WI38 (cell line): ENCODE results near the gene KIF26B.

Source experiments
- H3K4me3 ChIP-seq: 2 replicates; pipeline ENCODE4 v1.5.1; 2011; ENCODE audit warnings: low read depth, mild to moderate bottlenecking, control low read depth, low read length
- TF ChIP-seq, protein P1 (sequence below): IDR thresholded peaks from 2 replicates; pipeline ENCODE4 v1.5.1; 2012; ENCODE audit warnings: low read depth, mild to moderate bottlenecking, control low read depth, low read length

The KIF26B gene

DNA sequence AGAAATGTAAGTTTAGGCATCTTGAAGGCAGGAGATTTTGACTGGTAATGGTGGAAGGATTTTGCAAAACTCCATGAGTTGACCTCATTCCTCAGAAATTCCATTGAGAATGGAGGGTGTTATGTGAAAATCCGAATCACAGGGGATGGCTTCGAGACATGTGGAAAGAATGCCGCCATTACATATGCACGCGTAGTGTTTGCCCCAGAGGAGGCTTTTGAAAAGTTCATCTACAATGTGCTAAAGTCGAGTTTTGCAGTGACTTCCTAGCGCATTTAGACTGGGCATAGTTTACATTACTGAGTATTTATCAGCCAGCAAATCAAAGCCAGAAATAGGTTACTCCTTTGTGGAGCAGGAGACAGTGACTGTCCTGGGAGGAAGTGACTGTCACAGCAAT lies 307.4 kb downstream of the KIF26B start:
- no peak overlapping the region for H3K4me3 ChIP-seq
- TF ChIP-seq, protein P1, sequence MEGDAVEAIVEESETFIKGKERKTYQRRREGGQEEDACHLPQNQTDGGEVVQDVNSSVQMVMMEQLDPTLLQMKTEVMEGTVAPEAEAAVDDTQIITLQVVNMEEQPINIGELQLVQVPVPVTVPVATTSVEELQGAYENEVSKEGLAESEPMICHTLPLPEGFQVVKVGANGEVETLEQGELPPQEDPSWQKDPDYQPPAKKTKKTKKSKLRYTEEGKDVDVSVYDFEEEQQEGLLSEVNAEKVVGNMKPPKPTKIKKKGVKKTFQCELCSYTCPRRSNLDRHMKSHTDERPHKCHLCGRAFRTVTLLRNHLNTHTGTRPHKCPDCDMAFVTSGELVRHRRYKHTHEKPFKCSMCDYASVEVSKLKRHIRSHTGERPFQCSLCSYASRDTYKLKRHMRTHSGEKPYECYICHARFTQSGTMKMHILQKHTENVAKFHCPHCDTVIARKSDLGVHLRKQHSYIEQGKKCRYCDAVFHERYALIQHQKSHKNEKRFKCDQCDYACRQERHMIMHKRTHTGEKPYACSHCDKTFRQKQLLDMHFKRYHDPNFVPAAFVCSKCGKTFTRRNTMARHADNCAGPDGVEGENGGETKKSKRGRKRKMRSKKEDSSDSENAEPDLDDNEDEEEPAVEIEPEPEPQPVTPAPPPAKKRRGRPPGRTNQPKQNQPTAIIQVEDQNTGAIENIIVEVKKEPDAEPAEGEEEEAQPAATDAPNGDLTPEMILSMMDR: no peak

DNA sequence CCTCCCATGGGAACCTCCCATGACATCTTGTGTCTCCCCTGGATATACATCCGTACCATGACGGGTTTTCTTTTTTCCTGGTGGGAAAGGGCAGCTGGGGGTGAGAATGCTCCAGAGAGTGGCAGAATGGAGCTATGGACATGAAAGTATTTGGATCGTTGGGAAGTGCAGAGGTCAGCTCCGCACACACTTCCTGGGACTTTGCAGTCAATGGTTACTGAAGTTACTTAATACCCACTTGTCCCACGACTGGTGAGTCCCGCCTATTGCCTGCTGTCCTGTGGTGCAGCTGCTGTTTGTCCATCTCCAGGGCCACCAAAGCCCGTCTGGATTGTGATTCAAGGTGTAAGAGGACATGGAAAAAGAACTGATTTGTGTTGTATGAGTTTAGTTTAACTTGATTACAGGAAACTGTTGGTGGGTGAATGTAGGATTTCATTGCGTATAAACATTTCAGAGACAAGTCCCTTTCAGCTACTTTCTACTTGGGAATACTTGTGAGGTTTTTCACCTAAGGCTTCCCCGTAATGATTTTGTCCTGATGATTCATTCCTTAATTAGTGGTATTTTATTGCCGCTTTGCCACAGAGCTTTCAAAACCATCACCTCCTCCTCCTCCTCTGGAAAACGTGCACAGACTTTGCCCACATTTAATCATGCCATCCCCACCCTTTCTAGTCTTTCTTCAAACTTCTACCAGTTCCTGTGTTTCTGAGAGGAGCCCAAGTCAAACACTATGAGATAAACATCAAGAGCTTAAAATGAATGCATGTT lies 308.8 kb downstream of the KIF26B start:
- TF ChIP-seq, protein P1: no peak
- H3K4me3 ChIP-seq: no peak overlapping the region

DNA sequence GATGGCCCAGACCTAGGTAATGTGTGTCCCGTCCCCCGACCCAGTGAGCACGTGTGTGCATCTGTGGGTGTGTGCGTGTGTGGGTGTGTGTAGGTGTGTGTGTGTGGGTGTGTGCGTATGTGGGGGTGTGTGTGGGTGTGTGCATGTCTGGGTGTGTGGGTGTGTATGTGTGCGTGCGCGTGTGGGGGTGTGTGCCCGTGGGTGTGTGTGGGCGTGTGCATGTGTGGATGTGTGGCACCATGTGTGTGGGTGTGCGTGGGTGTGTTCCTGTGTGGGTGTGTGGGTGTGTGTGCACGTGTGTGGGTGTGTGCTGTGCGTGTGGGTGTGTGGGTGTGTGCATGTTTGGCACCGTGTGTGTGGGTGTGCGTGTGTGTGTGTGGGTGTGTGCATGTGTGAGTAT lies 309.5 kb downstream of the KIF26B start:
- TF ChIP-seq, protein P1: no peak

DNA sequence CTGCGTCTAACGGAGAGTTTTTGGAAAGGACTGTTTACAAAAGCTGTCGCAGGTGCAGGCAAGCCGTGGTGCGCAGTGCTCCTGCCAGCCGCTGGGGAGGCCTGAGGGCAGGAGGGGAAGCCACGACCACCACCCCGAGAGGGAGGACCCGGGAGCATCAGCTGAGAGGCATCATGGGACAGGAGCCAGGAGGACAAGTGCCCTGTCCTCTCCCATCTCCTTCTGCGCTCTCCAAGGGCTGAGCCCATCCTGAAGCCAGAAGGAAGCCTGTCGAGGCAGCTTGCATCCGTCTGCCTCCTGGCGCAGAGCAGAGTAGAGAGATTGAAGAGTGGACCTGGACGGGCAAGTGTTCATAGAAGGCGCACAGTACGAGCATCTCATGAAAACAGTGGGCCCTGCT lies 310.9 kb downstream of the KIF26B start:
- TF ChIP-seq, protein P1: no peak
- no peak overlapping the region for H3K4me3 ChIP-seq

More for the DNA sequence above, 309.5 kb downstream of the KIF26B start:
- no peak overlapping the region for H3K4me3 ChIP-seq

DNA sequence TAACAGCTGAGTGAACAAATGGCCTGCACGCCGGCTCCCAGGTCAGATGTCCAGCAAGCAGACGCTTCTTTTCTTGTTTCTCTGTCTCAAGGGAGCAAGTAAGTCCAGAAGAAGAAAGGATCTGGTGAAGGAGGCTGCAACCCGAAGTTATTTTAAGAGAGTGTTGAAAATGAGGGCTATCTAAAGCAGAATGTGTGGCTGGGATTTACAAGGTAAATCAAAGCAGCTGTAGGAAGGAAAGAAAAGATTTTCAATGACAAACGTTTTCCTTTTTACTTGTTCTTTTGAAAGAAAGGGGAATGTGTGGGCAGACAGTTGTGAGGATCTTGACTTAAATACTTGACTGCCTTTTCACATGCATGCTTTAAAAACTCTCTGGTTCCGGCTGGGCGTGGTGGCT lies 311.5 kb downstream of the KIF26B start:
- TF ChIP-seq, protein P1: no peak
- no peak overlapping the region for H3K4me3 ChIP-seq

DNA sequence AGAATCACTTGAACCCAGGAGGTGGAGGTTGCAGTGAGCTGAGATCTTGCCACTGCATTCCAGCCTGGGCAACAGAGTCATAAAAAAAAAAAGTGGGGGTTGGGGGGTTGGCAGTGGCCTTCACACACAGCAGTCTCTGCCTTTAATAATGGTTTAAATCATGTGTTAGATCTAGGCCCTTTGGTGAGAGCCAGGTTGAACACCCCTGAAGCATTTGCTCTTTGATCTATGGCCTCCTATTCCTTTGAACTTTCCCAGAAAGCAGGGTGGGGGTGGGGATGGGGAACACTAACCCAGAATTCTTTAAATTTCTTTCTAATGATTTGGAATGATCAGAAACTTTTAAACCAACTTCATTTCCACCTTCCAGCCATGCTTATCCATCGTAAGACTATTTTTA lies 313.0 kb downstream of the KIF26B start:
- TF ChIP-seq, protein P1: no peak
- no peak overlapping the region for H3K4me3 ChIP-seq

DNA sequence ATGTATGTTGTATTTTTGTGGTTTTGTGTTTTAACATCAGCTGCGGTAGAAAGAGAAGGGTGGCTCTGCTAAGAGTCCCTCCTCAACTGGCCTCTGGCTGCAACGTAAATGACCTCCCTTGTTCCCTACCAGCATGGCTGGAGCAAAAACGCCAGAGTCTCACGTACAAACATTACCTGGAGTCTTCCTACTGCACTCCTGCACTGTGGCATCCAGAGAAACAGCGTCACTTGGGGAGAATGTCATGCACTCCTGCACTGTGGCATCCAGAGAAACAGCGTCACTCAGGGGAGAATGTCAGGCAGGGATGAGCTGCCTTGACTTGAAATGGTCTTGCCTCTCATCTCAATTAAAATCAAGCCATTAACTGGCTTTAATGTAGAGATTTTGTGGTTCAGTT lies 314.2 kb downstream of the KIF26B start:
- H3K4me3 ChIP-seq: no peak overlapping the region
- TF ChIP-seq, protein P1: no peak
